NB4 (cell line): ENCODE results near the gene CPT1C.

ENCODE experiments used
- DNase-seq: peaks from one replicate; pipeline ENCODE4 v3.0.0; 2010; ENCODE audit warnings: low read depth
- H3K4me3 ChIP-seq: one replicate; pipeline ENCODE4 v1.5.1; 2011; ENCODE audit warnings: mild to moderate bottlenecking, low read depth, low read length, moderate library complexity
- CTCF ChIP-seq: IDR thresholded peaks from one replicate; pipeline ENCODE4 v1.5.1; 2012; ENCODE audit warnings: low read depth, low read length
- MAX ChIP-seq: IDR thresholded peaks from 2 replicates; pipeline ENCODE4 v1.6.1; 2011; ENCODE audit warnings: low read depth, low read length
- MYC ChIP-seq: IDR thresholded peaks from 2 replicates; pipeline ENCODE4 v1.6.1; 2011; ENCODE audit warnings: low read depth, low read length
- POLR2A ChIP-seq: IDR thresholded peaks from 2 replicates; pipeline ENCODE4 v1.6.1; 2011; ENCODE audit warnings: mild to moderate bottlenecking; ENCODE audit not compliant: insufficient read length; ENCODE audit errors: extremely low read depth

Gene CPT1C

GRCh38 chr19:49655570-49656455 lies 35.1 kb upstream of the CPT1C start:
- TF ChIP-seq POLR2A = no peak
- TF ChIP-seq MAX = no peak
- TF ChIP-seq CTCF = no peak
- no peak for TF ChIP-seq MYC
- no peak overlapping the region for H3K4me3 ChIP-seq
- DNase-seq = no peak

- H3K4me3 ChIP-seq = no peak overlapping the region
- TF ChIP-seq CTCF (no peak), MYC (no peak), MAX (no peak), POLR2A (no peak)
- DNase-seq = no peak
These were observed 34.3 kb upstream of the CPT1C start for GRCh38 chr19:49656456-49657109.

GRCh38 chr19:49657493-49658138 lies 33.3 kb upstream of the CPT1C start:
- no peak for DNase-seq
- H3K4me3 ChIP-seq = no peak overlapping the region
- TF ChIP-seq CTCF (no peak), POLR2A (no peak), MYC (no peak), MAX (no peak)

GRCh38 chr19:49658139-49658517 lies 32.8 kb upstream of the CPT1C start:
- TF ChIP-seq POLR2A (no peak), MYC (no peak), CTCF (no peak), MAX (no peak)
- no peak for DNase-seq
- no peak overlapping the region for H3K4me3 ChIP-seq

- no peak overlapping the region for H3K4me3 ChIP-seq
- no peak for TF ChIP-seq MYC
- TF ChIP-seq MAX = no peak
- no peak for DNase-seq
These were observed 32.1 kb upstream of the CPT1C start for GRCh38 chr19:49658566-49659442.
